Naive B cell (primary cell): ENCODE data around the gene ZNF346. TPM values are rescaled to one million over a fixed set of nuclear protein-coding genes. Genes with fewer than 3 reads are reported as not detected.
A peak's percentile ranks its signal among the peaks of the same experiment; 100 is the strongest.
"Not testable (repeated sequence)": the region's sequence is repeated elsewhere in the genome, so short reads cannot be mapped to it uniquely, and the experiment has no call there.

Experiments used
- ATAC-seq, 2 donors: fragments of 150-1000 bp; cut with Tn5 transposase; 2 replicates each; pipeline ENCODE4 v1.10.0; 2021; ENCODE audit warnings: low read depth in 2 of 2, mild to moderate bottlenecking in 2 of 2, moderate library complexity in 2 of 2
- DNase-seq: peaks from one replicate; pipeline ENCODE4 v3.0.0; 2022
- H3K27ac Mint-ChIP-seq, 6 donors: one replicate each; pipeline ENCODE4 v1.8.0; 2020 to 2022; ENCODE audit warnings: mild to moderate bottlenecking in 6 of 6, mixed read lengths in 6 of 6, moderate library complexity in 5 of 6, inconsistent platforms in 2 of 6
- H3K27me3 Mint-ChIP-seq, 3 donors: one replicate each; pipeline ENCODE4 v1.8.0; 2021 to 2022; ENCODE audit warnings: mixed read lengths in 3 of 3, mild to moderate bottlenecking in 1 of 3
- H3K36me3 Mint-ChIP-seq, 2 donors: one replicate each; pipeline ENCODE4 v1.8.0; 2020 to 2022; ENCODE audit warnings: mixed read lengths in 2 of 2, inconsistent platforms in 1 of 2, mild to moderate bottlenecking in 1 of 2
- H3K4me1 Mint-ChIP-seq, 3 donors: one replicate each; pipeline ENCODE4 v1.8.0; 2020 to 2022; ENCODE audit warnings: mixed read lengths in 3 of 3, inconsistent platforms in 1 of 3, mild to moderate bottlenecking in 1 of 3, moderate library complexity in 1 of 3
- H3K4me3 Mint-ChIP-seq, 8 donors: one replicate each; pipeline ENCODE4 v1.8.0; 2020 to 2022; ENCODE audit warnings: mild to moderate bottlenecking in 8 of 8, mixed read lengths in 8 of 8, moderate library complexity in 8 of 8, inconsistent platforms in 2 of 8
- H3K9me3 Mint-ChIP-seq, 7 donors: one replicate each; pipeline ENCODE4 v1.8.0; 2020 to 2022; ENCODE audit warnings: mixed read lengths in 7 of 7, mild to moderate bottlenecking in 5 of 7, inconsistent platforms in 2 of 7, moderate library complexity in 1 of 7
- polyA plus RNA-seq, 6 donors: library from polyadenylated mRNA; unstranded; fragments of 300-500 nt; fragmentation: Illumina TruSeq; gene quantifications; one replicate each; pipeline ENCODE4 v1.2.3, GENCODE V29; 2021; ENCODE audit warnings: low read depth in 6 of 6

Gene ZNF346
- polyA plus RNA-seq, 6 donors from 2014 or later: 12.3 to 23.2 (median 16.5) TPM

- not testable (repeated sequence) for H3K4me3 Mint-ChIP-seq, ATAC-seq, H3K9me3 Mint-ChIP-seq, H3K27ac Mint-ChIP-seq, DNase-seq, H3K4me1 Mint-ChIP-seq, H3K27me3 Mint-ChIP-seq
- H3K36me3 Mint-ChIP-seq: peaks cover 15 to 21% of the 10 kb centered on the region in 2 donors
These were observed 26.0 kb downstream of the ZNF346 start for GRCh38 chr5:177048531-177048930.

DNA sequence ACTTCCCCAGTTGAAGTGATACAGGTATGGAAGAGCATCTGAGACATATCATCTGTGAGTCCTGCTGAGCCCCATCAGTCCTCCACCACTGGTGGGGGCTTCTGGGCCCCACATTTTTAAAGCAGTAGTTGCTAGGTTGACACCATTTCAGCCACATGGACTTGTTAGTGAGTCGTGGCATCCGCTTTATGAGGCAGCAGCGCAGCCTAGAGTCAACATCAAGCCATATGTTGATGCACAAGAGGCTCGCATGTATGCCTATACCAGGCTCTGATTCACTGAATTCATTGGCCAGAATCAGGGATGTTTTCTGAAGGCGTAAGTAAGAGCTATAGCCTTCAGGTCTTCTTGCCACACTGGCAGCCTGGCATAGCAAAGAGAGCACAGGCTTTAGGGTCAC lies 26.8 kb downstream of the ZNF346 start:
- Mint-ChIP-seq H3K36me3 (peaks cover 7 to 23% of the 10 kb centered on the region in 2 donors), H3K4me3 (no peak overlapping the region), H3K27ac (no peak overlapping the region), H3K4me1 (no peaks in the 10 kb centered on the region), H3K9me3 (no peaks in the 10 kb centered on the region), H3K27me3 (no peaks in the 10 kb centered on the region)
- DNase-seq (no peak), ATAC-seq (no peak)

GRCh38 chr5:177064500-177065277 lies 42.2 kb downstream of the ZNF346 start:
- peaks cover 8 to 11% (median 10%) of the 10 kb centered on the region in 3 donors for H3K4me1 Mint-ChIP-seq
- no peaks in the 10 kb centered on the region for H3K27me3 Mint-ChIP-seq
- DNase-seq: no peak
- peak overlapping the region in 1 of 8 donors; percentile 12 for H3K4me3 Mint-ChIP-seq
- peaks cover 0 to 10% of the 10 kb centered on the region in 2 donors for H3K36me3 Mint-ChIP-seq
- ATAC-seq: no peak
- H3K27ac Mint-ChIP-seq: peak overlapping the region in 1 of 6 donors; percentile 37
- no peaks in the 10 kb centered on the region for H3K9me3 Mint-ChIP-seq

- Mint-ChIP-seq H3K27me3 (no peaks in the 10 kb centered on the region), H3K4me3 (peak overlapping the region in 1 of 8 donors; percentile 9), H3K36me3 (peaks cover 0 to 7% of the 10 kb centered on the region in 2 donors), H3K4me1 (peaks cover 14% of the 10 kb centered on the region in 3 donors), H3K9me3 (no peaks in the 10 kb centered on the region), H3K27ac (no peak overlapping the region)
- DNase-seq (no peak), ATAC-seq (no peak)
These were observed 43.0 kb downstream of the ZNF346 start for GRCh38 chr5:177065491-177065890.

GRCh38 chr5:177066224-177066623 lies 43.7 kb downstream of the ZNF346 start:
- H3K27ac Mint-ChIP-seq: no peak overlapping the region
- H3K36me3 Mint-ChIP-seq: peaks cover 0 to 7% of the 10 kb centered on the region in 2 donors
- no peak overlapping the region for H3K4me3 Mint-ChIP-seq
- H3K9me3 Mint-ChIP-seq: no peaks in the 10 kb centered on the region
- ATAC-seq (no peak), DNase-seq (no peak)
- peaks cover 21% of the 10 kb centered on the region in 3 donors for H3K4me1 Mint-ChIP-seq
- no peaks in the 10 kb centered on the region for H3K27me3 Mint-ChIP-seq

DNA sequence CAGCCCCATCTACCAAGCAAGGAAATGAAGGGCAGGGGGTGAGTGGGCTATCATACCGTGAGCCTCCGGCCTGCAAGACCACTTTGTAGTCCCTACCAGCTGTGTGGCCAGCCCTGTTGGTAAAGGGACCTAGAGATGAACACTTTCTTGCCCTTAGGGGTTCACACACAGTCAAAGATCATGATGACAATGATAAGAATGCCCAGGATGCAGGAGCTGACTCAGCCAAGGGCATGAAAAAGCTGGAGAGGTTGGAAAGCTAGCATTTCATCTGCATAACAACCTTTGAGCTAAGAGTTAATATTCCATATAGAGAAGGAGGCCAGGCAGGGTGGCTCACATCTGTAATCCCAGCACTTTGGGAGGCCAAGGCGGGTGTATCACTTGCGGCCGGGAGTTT lies 45.0 kb downstream of the ZNF346 start:
- Mint-ChIP-seq H3K4me1 (peaks cover 26 to 33% (median 27%) of the 10 kb centered on the region in 3 donors), H3K4me3 (peak overlapping the region in 1 of 8 donors; percentile 12), H3K27me3 (no peaks in the 10 kb centered on the region), H3K9me3 (no peaks in the 10 kb centered on the region), H3K27ac (peak overlapping the region in 3 of 6 donors; percentile 26 to 76 (median 72)), H3K36me3 (peaks cover 0 to 7% of the 10 kb centered on the region in 2 donors)
- ATAC-seq (no peak), DNase-seq (no peak)

- Mint-ChIP-seq H3K27ac (peak overlapping the region; percentile 55 to 92 (median 74)), H3K27me3 (no peaks in the 10 kb centered on the region), H3K36me3 (no peaks in the 10 kb centered on the region), H3K4me1 (peaks cover 26 to 40% (median 26%) of the 10 kb centered on the region in 3 donors), H3K4me3 (peak overlapping the region; percentile 44 to 85 (median 76)), H3K9me3 (no peaks in the 10 kb centered on the region)
- peak; percentile 65 to 67 for ATAC-seq
- peak; percentile 25 for DNase-seq
These were observed 48.2 kb downstream of the ZNF346 start for GRCh38 chr5:177070536-177071191.

DNA sequence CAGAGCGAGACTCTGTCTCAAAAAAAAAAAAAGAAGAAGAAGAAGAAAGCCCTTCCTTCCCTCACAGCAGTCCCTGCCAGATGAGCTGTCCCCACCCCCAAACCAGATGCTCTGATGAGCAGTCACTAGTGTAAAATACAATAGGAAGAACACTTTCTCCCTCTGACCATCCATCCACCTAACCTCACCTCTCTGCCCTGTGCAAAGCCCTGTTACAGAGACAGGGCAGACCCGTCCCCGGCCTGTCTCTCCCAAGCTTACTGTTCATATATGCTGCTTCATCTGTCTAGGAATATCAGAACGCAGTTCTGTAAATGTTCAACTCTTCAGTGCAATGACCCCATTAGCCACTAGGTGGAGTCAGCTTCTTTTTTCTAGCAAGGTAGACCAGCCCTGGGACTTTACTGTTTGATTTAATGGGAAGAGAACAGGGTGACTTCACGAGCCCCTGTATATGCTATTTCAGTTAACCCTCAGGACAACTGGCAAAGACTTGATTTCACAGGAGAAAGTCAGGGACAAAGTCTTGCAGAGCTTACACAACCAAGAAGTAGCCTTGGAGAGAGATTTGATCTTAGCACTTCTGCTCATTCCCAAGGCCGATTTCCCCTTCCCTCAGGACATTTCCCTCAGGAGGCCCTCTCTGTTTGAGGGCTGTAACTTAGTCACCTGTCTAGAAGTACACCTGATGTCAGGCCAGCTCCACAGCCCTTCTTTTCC lies 49.3 kb downstream of the ZNF346 start:
- ATAC-seq: peak; percentile 85 to 86
- Mint-ChIP-seq H3K27ac (peak overlapping the region; percentile 6 to 92 (median 61)), H3K4me1 (peaks cover 20 to 40% (median 22%) of the 10 kb centered on the region in 3 donors), H3K27me3 (no peaks in the 10 kb centered on the region), H3K4me3 (peak overlapping the region; percentile 0 to 86 (median 79)), H3K9me3 (no peaks in the 10 kb centered on the region), H3K36me3 (no peaks in the 10 kb centered on the region)
- peak; percentile 77 for DNase-seq

GRCh38 chr5:177077335-177077734 lies 54.8 kb downstream of the ZNF346 start:
- Mint-ChIP-seq H3K9me3 (no peaks in the 10 kb centered on the region), H3K36me3 (no peaks in the 10 kb centered on the region), H3K4me3 (no peak overlapping the region), H3K4me1 (peaks cover 0 to 9% (median 0%) of the 10 kb centered on the region in 3 donors), H3K27me3 (no peaks in the 10 kb centered on the region), H3K27ac (no peak overlapping the region)
- ATAC-seq (no peak), DNase-seq (no peak)

GRCh38 chr5:177079606-177080005 lies 57.1 kb downstream of the ZNF346 start:
- H3K27ac Mint-ChIP-seq: no peak overlapping the region
- no peaks in the 10 kb centered on the region for H3K36me3 Mint-ChIP-seq
- H3K27me3 Mint-ChIP-seq: peaks cover 0 to 7% (median 5%) of the 10 kb centered on the region in 3 donors
- DNase-seq (no peak), ATAC-seq (no peak)
- H3K9me3 Mint-ChIP-seq: no peaks in the 10 kb centered on the region
- H3K4me3 Mint-ChIP-seq: no peak overlapping the region
- peaks cover 0 to 8% (median 1%) of the 10 kb centered on the region in 3 donors for H3K4me1 Mint-ChIP-seq

GRCh38 chr5:177080265-177080664 lies 57.8 kb downstream of the ZNF346 start:
- peaks cover 0 to 13% (median 8%) of the 10 kb centered on the region in 3 donors for H3K4me1 Mint-ChIP-seq
- no peak overlapping the region for H3K4me3 Mint-ChIP-seq
- H3K9me3 Mint-ChIP-seq: no peaks in the 10 kb centered on the region
- H3K27me3 Mint-ChIP-seq: peaks cover 0 to 7% (median 5%) of the 10 kb centered on the region in 3 donors
- no peaks in the 10 kb centered on the region for H3K36me3 Mint-ChIP-seq
- no peak overlapping the region for H3K27ac Mint-ChIP-seq
- no peak for ATAC-seq
- no peak for DNase-seq

DNA sequence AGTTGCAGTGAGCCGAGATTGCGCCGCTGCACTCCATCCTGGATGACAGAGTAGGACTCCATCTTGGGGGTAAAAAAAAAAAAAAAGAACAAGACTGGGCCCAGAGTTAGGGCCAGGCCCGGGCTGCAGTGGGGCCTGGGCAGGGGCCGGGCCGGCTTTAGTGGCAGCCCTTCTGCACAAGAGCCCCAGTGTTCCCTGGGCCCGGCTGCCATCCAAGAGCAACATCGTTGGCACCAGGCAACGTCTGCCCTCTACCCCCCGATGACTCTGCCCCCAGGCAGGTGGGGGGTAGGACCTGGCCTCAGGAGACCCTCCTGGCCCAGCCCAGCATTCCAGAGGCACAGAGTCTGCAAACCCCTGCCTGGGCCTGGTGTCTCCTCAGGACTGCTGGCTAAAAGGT lies 59.4 kb downstream of the ZNF346 start:
- ATAC-seq (no peak), DNase-seq (no peak)
- Mint-ChIP-seq H3K27me3 (peaks cover 0 to 7% (median 5%) of the 10 kb centered on the region in 3 donors), H3K9me3 (no peaks in the 10 kb centered on the region), H3K36me3 (no peaks in the 10 kb centered on the region), H3K4me1 (peaks cover 6 to 25% (median 19%) of the 10 kb centered on the region in 3 donors), H3K27ac (no peak overlapping the region), H3K4me3 (no peak overlapping the region)

- no peak overlapping the region for H3K4me3 Mint-ChIP-seq
- H3K27me3 Mint-ChIP-seq: peaks cover 5 to 8% (median 7%) of the 10 kb centered on the region in 3 donors
- H3K4me1 Mint-ChIP-seq: peaks cover 10 to 31% (median 21%) of the 10 kb centered on the region in 3 donors
- no peaks in the 10 kb centered on the region for H3K36me3 Mint-ChIP-seq
- peak overlapping the region in 1 of 6 donors; percentile 8 for H3K27ac Mint-ChIP-seq
- ATAC-seq: no peak
- no peak for DNase-seq
- no peaks in the 10 kb centered on the region for H3K9me3 Mint-ChIP-seq
These were observed 60.9 kb downstream of the ZNF346 start for GRCh38 chr5:177083357-177083756.
